Endodermal cell (in vitro differentiated cells): Measurements from ENCODE around the gene RASA2. TPM values are rescaled to one million over a fixed set of nuclear protein-coding genes. Genes with fewer than 3 reads are reported as not detected.

Source experiments
- DNase-seq: peaks from one replicate; pipeline ENCODE4 v3.0.0-alpha.2; 2017
- H3K27ac ChIP-seq: 2 replicates; pipeline ENCODE4 v1.5.1; 2013; ENCODE audit warnings: mild to moderate bottlenecking, low read depth, low read length, moderate library complexity
- H3K27me3 ChIP-seq: 2 replicates; pipeline ENCODE4 v1.6.1; 2013; ENCODE audit warnings: mild to moderate bottlenecking, low read length, moderate library complexity; ENCODE audit not compliant: insufficient read depth, control insufficient read depth, poor library complexity, severe bottlenecking
- H3K36me3 ChIP-seq: 2 replicates; pipeline ENCODE4 v1.7.0; 2013; ENCODE audit warnings: mild to moderate bottlenecking, low read length, moderate library complexity; ENCODE audit not compliant: control insufficient read depth, insufficient read depth
- H3K4me1 ChIP-seq: one replicate; pipeline ENCODE4 v1.7.0; 2013; ENCODE audit warnings: low read length; ENCODE audit not compliant: control insufficient read depth, insufficient read depth
- H3K4me3 ChIP-seq: 2 replicates; pipeline ENCODE4 v1.5.1; 2013; ENCODE audit warnings: mild to moderate bottlenecking, low read length, moderate library complexity
- H3K9ac ChIP-seq: 2 replicates; pipeline ENCODE4 v1.6.1; 2013; ENCODE audit warnings: mild to moderate bottlenecking, low read length, moderate library complexity; ENCODE audit not compliant: poor library complexity, severe bottlenecking; ENCODE audit errors: extremely low read depth
- H3K9me3 ChIP-seq: 2 replicates; pipeline ENCODE4 v1.6.1; 2013; ENCODE audit warnings: mild to moderate bottlenecking, low read length, moderate library complexity; ENCODE audit not compliant: control insufficient read depth
- H3K27ac Mint-ChIP-seq: 2 replicates; pipeline ENCODE4 v1.8.0; 2020; ENCODE audit warnings: mixed read lengths
- H3K27me3 Mint-ChIP-seq: 2 replicates; pipeline ENCODE4 v1.8.0; 2021; ENCODE audit warnings: mild to moderate bottlenecking, mixed read lengths; ENCODE audit not compliant: insufficient read depth
- H3K36me3 Mint-ChIP-seq: 2 replicates; pipeline ENCODE4 v1.8.0; 2020; ENCODE audit warnings: low read depth, mixed read lengths
- H3K4me1 Mint-ChIP-seq: 2 replicates; pipeline ENCODE4 v1.8.0; 2020; ENCODE audit warnings: mixed read lengths
- H3K4me3 Mint-ChIP-seq: 2 replicates; pipeline ENCODE4 v1.8.0; 2020; ENCODE audit warnings: mild to moderate bottlenecking, moderate library complexity, mixed read lengths
- H3K9me3 Mint-ChIP-seq: 2 replicates; pipeline ENCODE4 v1.8.0; 2020; ENCODE audit warnings: mild to moderate bottlenecking, mixed read lengths
- WGBS, 2 experiments: methylation state at CpG; one replicate each; pipeline versions ENCODE4 v1.1.5 to v1.1.7; 2013; ENCODE audit warnings: missing lambda C conversion rate in 2 of 2, mixed read lengths in 1 of 2; ENCODE audit not compliant: insufficient coverage in 1 of 2, insufficient read length in 1 of 2; 5-methylcytosine and 5-hydroxymethylcytosine counted together
- total RNA-seq, 2 donors: library from RNA; stranded (reverse); fragmentation: NEBNext Ultra II Directional in 1 of 2; extraction: Animal tissue kit (Norgen Biotek cat#: 25700) in 1 of 2; gene quantifications; 2 replicates in 1 of 2; 3 replicates in 1 of 2; pipeline ENCODE4 v1.2.1, GENCODE V29; 2021
- TF ChIP-seq, protein P1 (sequence below): fragments of 200-600 bp; sonication (generic); conservative IDR thresholded peaks from 2 replicates; pipeline ENCODE4 v1.5.0; 2021; ENCODE audit warnings: antibody characterized with exemption, mild to moderate bottlenecking

Gene RASA2
- total RNA-seq, 2 donors from 2014 or later, result 20.5 to 25.0 TPM

GRCh38 chr3:141652349-141652748 is 165.5 kb downstream of the RASA2 start:
- Histone ChIP-seq H3K9ac (no peak overlapping the region), H3K4me3 (no peak overlapping the region), H3K4me1 (no peaks in the 10 kb centered on the region), H3K27ac (no peak overlapping the region), H3K9me3 (peaks cover 9% of the 10 kb centered on the region), H3K36me3 (no peaks in the 10 kb centered on the region), H3K27me3 (no peaks in the 10 kb centered on the region)
- 89 to 91% methylated on average over 5 of the region's 5 CpGs for WGBS, 2 experiments
- TF ChIP-seq, protein P1, sequence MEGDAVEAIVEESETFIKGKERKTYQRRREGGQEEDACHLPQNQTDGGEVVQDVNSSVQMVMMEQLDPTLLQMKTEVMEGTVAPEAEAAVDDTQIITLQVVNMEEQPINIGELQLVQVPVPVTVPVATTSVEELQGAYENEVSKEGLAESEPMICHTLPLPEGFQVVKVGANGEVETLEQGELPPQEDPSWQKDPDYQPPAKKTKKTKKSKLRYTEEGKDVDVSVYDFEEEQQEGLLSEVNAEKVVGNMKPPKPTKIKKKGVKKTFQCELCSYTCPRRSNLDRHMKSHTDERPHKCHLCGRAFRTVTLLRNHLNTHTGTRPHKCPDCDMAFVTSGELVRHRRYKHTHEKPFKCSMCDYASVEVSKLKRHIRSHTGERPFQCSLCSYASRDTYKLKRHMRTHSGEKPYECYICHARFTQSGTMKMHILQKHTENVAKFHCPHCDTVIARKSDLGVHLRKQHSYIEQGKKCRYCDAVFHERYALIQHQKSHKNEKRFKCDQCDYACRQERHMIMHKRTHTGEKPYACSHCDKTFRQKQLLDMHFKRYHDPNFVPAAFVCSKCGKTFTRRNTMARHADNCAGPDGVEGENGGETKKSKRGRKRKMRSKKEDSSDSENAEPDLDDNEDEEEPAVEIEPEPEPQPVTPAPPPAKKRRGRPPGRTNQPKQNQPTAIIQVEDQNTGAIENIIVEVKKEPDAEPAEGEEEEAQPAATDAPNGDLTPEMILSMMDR, result no peak
- H3K4me3 Mint-ChIP-seq, result no peak overlapping the region
- peaks cover 6% of the 10 kb centered on the region for H3K4me1 Mint-ChIP-seq
- DNase-seq, result no peak
- peaks cover 7% of the 10 kb centered on the region for H3K36me3 Mint-ChIP-seq
- H3K9me3 Mint-ChIP-seq, result peaks cover 18% of the 10 kb centered on the region
- H3K27ac Mint-ChIP-seq, result no peak overlapping the region
- H3K27me3 Mint-ChIP-seq, result peaks cover 10% of the 10 kb centered on the region

DNA sequence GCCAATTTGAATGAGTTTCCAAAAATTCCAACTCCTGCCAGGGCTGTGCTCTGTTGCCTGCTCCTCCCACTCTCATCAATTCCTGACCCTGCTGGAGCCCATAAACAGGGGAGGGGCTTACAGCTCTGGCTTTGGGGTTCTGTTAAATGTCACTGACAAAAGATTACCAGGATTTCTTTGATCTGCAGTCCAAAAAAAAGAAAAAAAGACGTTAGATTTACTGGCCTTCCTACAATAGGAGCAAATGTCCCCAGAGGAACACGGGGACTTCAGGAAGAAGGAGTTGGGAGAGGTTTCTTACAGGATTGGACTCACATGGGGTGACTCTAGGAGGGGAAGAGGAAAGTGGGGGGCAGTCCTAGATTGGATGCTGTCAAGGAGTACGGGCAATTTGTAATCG is 167.0 kb downstream of the RASA2 start:
- Histone ChIP-seq H3K9ac (no peak overlapping the region), H3K36me3 (no peaks in the 10 kb centered on the region), H3K4me1 (no peaks in the 10 kb centered on the region), H3K27ac (no peak overlapping the region), H3K9me3 (peaks cover 14% of the 10 kb centered on the region), H3K4me3 (no peak overlapping the region), H3K27me3 (peaks cover 13% of the 10 kb centered on the region)
- 79 to 90% methylated on average over 4 of the region's 4 CpGs for WGBS, 2 experiments
- Mint-ChIP-seq H3K9me3 (peaks cover 22% of the 10 kb centered on the region), H3K4me3 (no peak overlapping the region), H3K27me3 (peaks cover 23% of the 10 kb centered on the region), H3K4me1 (peaks cover 4% of the 10 kb centered on the region), H3K27ac (no peak overlapping the region), H3K36me3 (peaks cover 7% of the 10 kb centered on the region)
- DNase-seq, result no peak
- TF ChIP-seq, protein P1, result no peak

DNA sequence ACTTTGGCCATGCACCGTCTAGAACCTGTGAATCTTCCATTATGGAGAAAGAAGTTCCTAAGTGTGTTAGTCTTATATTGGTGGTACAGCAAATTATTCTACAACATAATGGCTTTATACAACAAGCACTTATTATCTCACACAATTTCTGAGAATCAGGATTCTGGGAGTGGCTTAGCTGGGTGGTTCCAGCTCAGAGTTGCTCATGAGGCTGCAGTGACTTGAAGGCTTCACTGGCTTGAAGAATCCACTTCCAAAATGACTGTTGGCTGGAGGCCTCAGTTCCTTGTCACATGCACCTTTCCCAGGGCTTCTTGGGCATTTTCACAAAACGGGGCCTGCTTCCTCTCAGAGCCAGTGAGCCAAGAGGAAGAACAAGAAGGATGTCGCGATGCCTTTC is 169.0 kb downstream of the RASA2 start:
- Mint-ChIP-seq H3K4me3 (no peak overlapping the region), H3K27me3 (peaks cover 32% of the 10 kb centered on the region), H3K4me1 (peaks cover 12% of the 10 kb centered on the region), H3K27ac (no peak overlapping the region), H3K36me3 (peaks cover 7% of the 10 kb centered on the region), H3K9me3 (peaks cover 20% of the 10 kb centered on the region)
- H3K27me3 ChIP-seq, result peaks cover 29% of the 10 kb centered on the region
- no peaks in the 10 kb centered on the region for H3K36me3 ChIP-seq
- no peak for DNase-seq
- WGBS, 2 experiments, result 95% methylated on average over 4 of the region's 4 CpGs; no CpG with 5 or more reads in 1 of the 2 experiments
- TF ChIP-seq, protein P1, result no peak
- H3K4me1 ChIP-seq, result no peaks in the 10 kb centered on the region
- H3K27ac ChIP-seq, result no peak overlapping the region
- H3K9me3 ChIP-seq, result peaks cover 14% of the 10 kb centered on the region
- no peak overlapping the region for H3K9ac ChIP-seq
- no peak overlapping the region for H3K4me3 ChIP-seq
